MM.1S (cell line): ENCODE measurements around the gene WDR74.
A peak's percentile ranks its signal among the peaks of the same experiment; 100 is the strongest.

Source experiments
- DNase-seq: peaks from one replicate; pipeline ENCODE4 v3.0.0-alpha.2; 2015
- H2AFZ ChIP-seq: fragments of 300-600 bp; sonication (generic); 2 replicates; pipeline ENCODE4 v1.6.0; 2016; ENCODE audit warnings: antibody characterized with exemption, low read length
- H3F3A ChIP-seq: fragments of 300-600 bp; sonication (generic); 2 replicates; pipeline ENCODE4 v1.6.1; 2016; ENCODE audit warnings: mild to moderate bottlenecking, antibody characterized with exemption, low read length, moderate library complexity, mixed read lengths; ENCODE audit not compliant: insufficient read depth
- H3K27ac ChIP-seq: fragments of 300-600 bp; sonication (generic); 2 replicates; pipeline ENCODE4 v1.5.1; 2016; ENCODE audit warnings: mild to moderate bottlenecking, low read length
- H3K27me3 ChIP-seq: fragments of 300-600 bp; sonication (generic); replicated peaks from 2 replicates; pipeline ENCODE4 v1.6.0; 2016; ENCODE audit warnings: low read length; ENCODE audit not compliant: insufficient read depth
- H3K36me3 ChIP-seq: fragments of 300-600 bp; sonication (generic); replicated peaks from 2 replicates; pipeline ENCODE4 v1.6.1; 2016; ENCODE audit warnings: mild to moderate bottlenecking, low read length, mixed read lengths; ENCODE audit not compliant: insufficient read depth
- H3K4me1 ChIP-seq: fragments of 300-600 bp; sonication (generic); 2 replicates; pipeline ENCODE4 v1.6.1; 2016; ENCODE audit warnings: low read length, mixed read lengths
- H3K4me2 ChIP-seq: fragments of 300-600 bp; sonication (generic); 2 replicates; pipeline ENCODE4 v1.6.0; 2016; ENCODE audit warnings: low read depth, low read length
- H3K4me3 ChIP-seq: fragments of 300-600 bp; sonication (generic); 2 replicates; pipeline ENCODE4 v1.5.1; 2016; ENCODE audit warnings: low read length, mixed read lengths
- H3K79me2 ChIP-seq: fragments of 300-600 bp; sonication (generic); 2 replicates; pipeline ENCODE4 v1.6.1; 2016; ENCODE audit warnings: mixed run types, low read length, mixed read lengths
- H3K9ac ChIP-seq: fragments of 300-600 bp; sonication (generic); 2 replicates; pipeline ENCODE4 v1.6.1; 2016; ENCODE audit warnings: low read length, mixed read lengths
- H3K9me2 ChIP-seq: fragments of 300-600 bp; sonication (generic); replicated peaks from 2 replicates; pipeline ENCODE4 v1.6.1; 2016; ENCODE audit warnings: mild to moderate bottlenecking, low read length, mixed read lengths; ENCODE audit not compliant: insufficient read depth
- H3K9me3 ChIP-seq: fragments of 300-600 bp; sonication (generic); replicated peaks from 2 replicates; pipeline ENCODE4 v1.6.1; 2016; ENCODE audit warnings: mild to moderate bottlenecking, low read length, mixed read lengths; ENCODE audit not compliant: insufficient read depth
- H4K20me1 ChIP-seq: fragments of 300-600 bp; sonication (generic); 2 replicates; pipeline ENCODE4 v1.6.1; 2016; ENCODE audit warnings: mild to moderate bottlenecking, low read length, moderate library complexity, mixed read lengths; ENCODE audit not compliant: insufficient read depth
- EZH2 ChIP-seq: fragments of 300-600 bp; sonication (generic); optimal IDR thresholded peaks from 2 replicates; pipeline ENCODE3; 2017; ENCODE audit warnings: low read depth, mild to moderate bottlenecking, antibody characterized with exemption, low read length, mixed read lengths
- EZH2phosphoT487 ChIP-seq: fragments of 300-600 bp; sonication (generic); IDR thresholded peaks from 2 replicates; pipeline ENCODE4 v1.6.1; 2018; ENCODE audit warnings: antibody characterized with exemption, low read length
- TF ChIP-seq, protein P1 (sequence below): fragments of 300-600 bp; sonication (generic); IDR thresholded peaks from 2 replicates; pipeline ENCODE4 v1.5.1; 2016; ENCODE audit warnings: antibody characterized with exemption, low read length, mixed read lengths

The WDR74 gene

DNA sequence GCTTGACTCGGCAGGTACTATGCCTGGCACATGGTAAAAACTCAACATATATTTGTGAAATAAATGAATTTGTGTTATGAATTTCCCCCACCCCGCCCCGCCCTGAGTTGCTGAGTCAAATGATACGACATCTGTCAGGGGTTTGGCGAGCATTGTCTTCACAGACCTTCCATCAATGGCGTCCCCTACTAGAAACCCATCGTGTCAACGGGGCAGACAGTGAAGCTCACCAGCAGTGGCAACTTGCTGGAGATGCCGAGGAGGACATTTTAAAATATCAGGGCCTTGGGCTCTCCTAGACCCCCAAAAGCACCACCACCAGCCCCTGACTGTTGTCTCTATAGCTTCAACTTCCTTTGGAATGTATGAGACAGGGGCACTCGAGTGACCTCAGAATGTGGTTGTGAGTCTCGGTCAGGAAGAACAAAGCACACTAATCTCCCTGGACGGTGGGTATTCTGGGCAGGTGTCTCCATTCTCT is 33.4 kb downstream of the WDR74 start:
- Histone ChIP-seq H3K4me1 (peaks cover 35% of the 10 kb centered on the region), H4K20me1 (no peaks in the 10 kb centered on the region), H3K9me3 (no peaks in the 10 kb centered on the region), H3K9me2 (no peaks in the 10 kb centered on the region), H3K4me2 (peak overlapping the region; percentile 99), H3K4me3 (peak overlapping the region; percentile 70), H3K9ac (peak overlapping the region; percentile 84), H2AFZ (peak overlapping the region; percentile 91), H3K27ac (peak overlapping the region; percentile 89), H3K27me3 (no peaks in the 10 kb centered on the region), H3K36me3 (peaks cover 14% of the 10 kb centered on the region), H3F3A (peaks cover 23% of the 10 kb centered on the region), H3K79me2 (peaks cover 31% of the 10 kb centered on the region)
- peak; percentile 42 for DNase-seq
- TF ChIP-seq EZH2phosphoT487 (no peak), EZH2 (no peak)
- TF ChIP-seq, protein P1, sequence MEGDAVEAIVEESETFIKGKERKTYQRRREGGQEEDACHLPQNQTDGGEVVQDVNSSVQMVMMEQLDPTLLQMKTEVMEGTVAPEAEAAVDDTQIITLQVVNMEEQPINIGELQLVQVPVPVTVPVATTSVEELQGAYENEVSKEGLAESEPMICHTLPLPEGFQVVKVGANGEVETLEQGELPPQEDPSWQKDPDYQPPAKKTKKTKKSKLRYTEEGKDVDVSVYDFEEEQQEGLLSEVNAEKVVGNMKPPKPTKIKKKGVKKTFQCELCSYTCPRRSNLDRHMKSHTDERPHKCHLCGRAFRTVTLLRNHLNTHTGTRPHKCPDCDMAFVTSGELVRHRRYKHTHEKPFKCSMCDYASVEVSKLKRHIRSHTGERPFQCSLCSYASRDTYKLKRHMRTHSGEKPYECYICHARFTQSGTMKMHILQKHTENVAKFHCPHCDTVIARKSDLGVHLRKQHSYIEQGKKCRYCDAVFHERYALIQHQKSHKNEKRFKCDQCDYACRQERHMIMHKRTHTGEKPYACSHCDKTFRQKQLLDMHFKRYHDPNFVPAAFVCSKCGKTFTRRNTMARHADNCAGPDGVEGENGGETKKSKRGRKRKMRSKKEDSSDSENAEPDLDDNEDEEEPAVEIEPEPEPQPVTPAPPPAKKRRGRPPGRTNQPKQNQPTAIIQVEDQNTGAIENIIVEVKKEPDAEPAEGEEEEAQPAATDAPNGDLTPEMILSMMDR = no peak

- H2AFZ ChIP-seq = peak within 1 kb of the TSS; percentile 91
- H3K79me2 ChIP-seq = peaks cover 33% of the 10 kb centered on the region
- H3K36me3 ChIP-seq = peaks cover 16% of the 10 kb centered on the region
- peak; percentile 97 for DNase-seq
- no peaks in the 10 kb centered on the region for H3K9me3 ChIP-seq
- peaks cover 23% of the 10 kb centered on the region for H3F3A ChIP-seq
- peak within 1 kb of the TSS; percentile 99 for H3K4me2 ChIP-seq
- no peaks in the 10 kb centered on the region for H3K9me2 ChIP-seq
- peak within 1 kb of the TSS; percentile 89 for H3K27ac ChIP-seq
- peak within 1 kb of the TSS; percentile 84 for H3K9ac ChIP-seq
- H3K27me3 ChIP-seq = no peaks in the 10 kb centered on the region
- peaks cover 35% of the 10 kb centered on the region for H3K4me1 ChIP-seq
- TF ChIP-seq, protein P1 = peak; percentile 8; the same call in 1 of the 2 replicates
- no peak for TF ChIP-seq EZH2
- H3K4me3 ChIP-seq = peak within 1 kb of the TSS; percentile 70
- no peaks in the 10 kb centered on the region for H4K20me1 ChIP-seq
Measured at GRCh38 chr11:62805076-62805892, 34.1 kb downstream of the WDR74 start, which contains the start of gene NXF1. TSS of gene NXF1 (minus strand) at chr11:62805440. CDS start at chr11:62805356, 84 bp downstream.

DNA sequence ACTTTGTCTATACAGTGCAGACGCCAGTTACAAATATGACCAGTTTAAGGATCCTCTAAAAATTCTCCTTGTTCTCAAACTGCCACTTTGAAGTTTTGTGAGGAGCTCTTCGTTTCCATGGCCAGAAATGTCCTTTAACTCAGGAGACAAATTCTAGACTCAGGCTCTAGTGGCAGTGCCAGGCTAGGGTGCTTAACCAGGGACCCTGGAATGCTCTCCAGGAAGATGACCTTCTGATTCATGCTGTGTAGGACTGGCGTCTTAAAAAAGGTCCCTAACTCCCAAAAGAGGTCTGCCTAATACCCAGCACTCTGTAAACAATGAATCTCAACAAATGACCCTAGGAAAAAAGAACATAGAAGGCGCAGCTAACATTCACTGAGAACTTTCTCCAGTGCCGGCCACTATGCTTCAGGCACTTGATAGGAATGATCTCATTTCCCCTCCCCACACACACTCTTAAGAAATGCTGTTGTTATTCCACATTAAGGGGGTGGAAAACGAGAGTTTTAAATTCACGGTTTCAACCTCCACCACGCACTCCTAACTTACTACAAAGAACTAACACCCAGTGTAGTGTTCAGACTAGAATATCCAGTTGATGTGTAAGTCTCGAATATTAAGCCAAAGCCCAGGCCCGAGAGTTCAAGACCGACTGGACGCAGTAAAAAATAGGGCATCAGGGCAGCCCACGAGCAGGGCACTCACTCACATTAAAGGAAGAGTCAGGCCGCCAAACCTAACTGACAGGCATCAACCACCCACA is 34.9 kb downstream of the WDR74 start:
- peak; percentile 36 for DNase-seq
- Histone ChIP-seq H2AFZ (no peak overlapping the region), H3K36me3 (peaks cover 20% of the 10 kb centered on the region), H3F3A (peaks cover 23% of the 10 kb centered on the region), H3K79me2 (peaks cover 33% of the 10 kb centered on the region), H3K4me1 (peaks cover 35% of the 10 kb centered on the region), H3K9ac (peak overlapping the region; percentile 66), H3K9me3 (no peaks in the 10 kb centered on the region), H3K27ac (peak overlapping the region; percentile 89; the same call in 1 of the 2 replicates), H4K20me1 (no peaks in the 10 kb centered on the region), H3K4me2 (peak overlapping the region; percentile 90), H3K27me3 (no peaks in the 10 kb centered on the region), H3K9me2 (no peaks in the 10 kb centered on the region), H3K4me3 (peak overlapping the region; percentile 70)
- TF ChIP-seq, protein P1 = no peak
